Measurements from ENCODE around the gene GHRHR. TPM values are rescaled to one million over a fixed set of nuclear protein-coding genes. Genes with fewer than 3 reads are reported as not detected.

GHRHR gene
- total and polyA plus RNA-seq, 2 donors (not counting 1 experiment from before 2014, with no cell fraction given): not detected

- Histone ChIP-seq H3K4me2 (replicated peaks; ENCODE audit: low read depth, low read length, poor library complexity, severe bottlenecking) (no peak overlapping the region), H4K20me1 (ENCODE audit: control insufficient read depth, insufficient read depth, low read length, poor library complexity, severe bottlenecking) (no peaks in the 10 kb centered on the region), H3K27me3 (replicated peaks in 1 of 4; ENCODE audit: control extremely low read depth in 1 of 4, control insufficient read depth in 3 of 4, insufficient read depth in 4 of 4, low read length in 3 of 4) (peaks cover 0 to 8% (median 2%) of the 10 kb centered on the region in 4 experiments), H3K4me3 (ENCODE audit: control extremely low read depth in 1 of 5, extremely low read depth in 1 of 5, insufficient read depth in 1 of 5, low read depth in 2 of 5, low read length in 4 of 5) (no peak overlapping the region), H3K79me2 (ENCODE audit: control insufficient read depth, insufficient read depth, low read length) (no peaks in the 10 kb centered on the region), H3K9ac (ENCODE audit: low read length) (no peak overlapping the region), H3K9me3 (ENCODE audit: control extremely low read depth in 1 of 3, control insufficient read depth in 2 of 3, insufficient read depth in 1 of 3, low read length in 2 of 3) (no peaks in the 10 kb centered on the region), H3K36me3 (replicated peaks in 1 of 2; ENCODE audit: control extremely low read depth in 1 of 2, control insufficient read depth in 1 of 2, extremely low read depth in 1 of 2, insufficient read depth in 2 of 2, low read length in 1 of 2) (no peaks in the 10 kb centered on the region), H2AFZ (ENCODE audit: insufficient read depth, low read depth, low read length, poor library complexity, severe bottlenecking) (no peak overlapping the region), H3K4me1 (ENCODE audit: control insufficient read depth in 2 of 2, insufficient read depth in 2 of 2, low read length in 2 of 2) (no peaks in the 10 kb centered on the region), H3K27ac (ENCODE audit: low read length in 2 of 2) (no peak overlapping the region)
- TF ChIP-seq CTCF (IDR thresholded peaks at IDR 0.05): no peak
- TF ChIP-seq EZH2 (IDR thresholded peaks at IDR 0.05; ENCODE audit: borderline replicate concordance, insufficient read depth, low read depth, low read length, poor library complexity, severe bottlenecking): no peak
- H3K27me3 Mint-ChIP-seq: peaks cover 34% of the 10 kb centered on the region
- H3K4me1 Mint-ChIP-seq: peaks cover 3% of the 10 kb centered on the region
- 76% methylated on average over 17 of the region's 19 CpGs for WGBS (ENCODE audit: insufficient coverage)
- no peaks in the 10 kb centered on the region for H3K9me3 Mint-ChIP-seq (ENCODE audit: insufficient read depth)
- DNase-seq: no peak
- intact Hi-C loops (cut with micrococcal nuclease): loop anchor here (10.0 kb wide), 1 partner anchor 746 kb away; no protein-coding TSS in a partner anchor
- no peak overlapping the region for H3K27ac Mint-ChIP-seq
- ChIA-PET POLR2A (no interaction called here), CTCF (no interaction called here)
- ATAC-seq (ENCODE audit: low read depth): no peak
- H3K4me3 Mint-ChIP-seq: no peak overlapping the region
Measured at GRCh38 chr7:30988351-30989005, 24.7 kb downstream of the GHRHR start.

GRCh38 chr7:30989008-30989823, 25.5 kb downstream of the GHRHR start:
- ATAC-seq (ENCODE audit: low read depth): no peak
- no peaks in the 10 kb centered on the region for H4K20me1 ChIP-seq (ENCODE audit: control insufficient read depth, insufficient read depth, low read length, poor library complexity, severe bottlenecking)

More at GRCh38 chr7:30989008-30989823, 25.5 kb downstream of the GHRHR start:
- Histone ChIP-seq H3K27ac (ENCODE audit: low read length in 2 of 2) (no peak overlapping the region), H3K27me3 (replicated peaks in 1 of 4; ENCODE audit: control extremely low read depth in 1 of 4, control insufficient read depth in 3 of 4, insufficient read depth in 4 of 4, low read length in 3 of 4) (peaks cover 0 to 4% (median 2%) of the 10 kb centered on the region in 4 experiments), H3K79me2 (ENCODE audit: control insufficient read depth, insufficient read depth, low read length) (no peaks in the 10 kb centered on the region), H3K4me1 (ENCODE audit: control insufficient read depth in 2 of 2, insufficient read depth in 2 of 2, low read length in 2 of 2) (no peaks in the 10 kb centered on the region), H2AFZ (ENCODE audit: insufficient read depth, low read depth, low read length, poor library complexity, severe bottlenecking) (no peak overlapping the region), H3K4me2 (replicated peaks; ENCODE audit: low read depth, low read length, poor library complexity, severe bottlenecking) (no peak overlapping the region), H3K9me3 (ENCODE audit: control extremely low read depth in 1 of 3, control insufficient read depth in 2 of 3, insufficient read depth in 1 of 3, low read length in 2 of 3) (peaks cover 0 to 3% (median 0%) of the 10 kb centered on the region in 3 donors), H3K4me3 (ENCODE audit: control extremely low read depth in 1 of 5, extremely low read depth in 1 of 5, insufficient read depth in 1 of 5, low read depth in 2 of 5, low read length in 4 of 5) (no peak overlapping the region), H3K36me3 (replicated peaks in 1 of 2; ENCODE audit: control extremely low read depth in 1 of 2, control insufficient read depth in 1 of 2, extremely low read depth in 1 of 2, insufficient read depth in 2 of 2, low read length in 1 of 2) (no peaks in the 10 kb centered on the region), H3K9ac (ENCODE audit: low read length) (no peak overlapping the region)
- Mint-ChIP-seq H3K27ac (no peak overlapping the region), H3K27me3 (peaks cover 31% of the 10 kb centered on the region), H3K9me3 (ENCODE audit: insufficient read depth) (no peaks in the 10 kb centered on the region), H3K4me1 (no peaks in the 10 kb centered on the region), H3K4me3 (no peak overlapping the region)
- no peak for DNase-seq
- WGBS (ENCODE audit: insufficient coverage): 85% methylated on average over 14 of the region's 16 CpGs
- ChIA-PET CTCF (interaction anchor here (1.6 kb wide), 1 partner anchor 7 kb away, joined by 4 read pairs; no protein-coding TSS in a partner anchor), POLR2A (no interaction called here)
- intact Hi-C loops (cut with micrococcal nuclease): loop anchor here (10.0 kb wide), 1 partner anchor 746 kb away; no protein-coding TSS in a partner anchor
- no peak for TF ChIP-seq EZH2 (IDR thresholded peaks at IDR 0.05; ENCODE audit: borderline replicate concordance, insufficient read depth, low read depth, low read length, poor library complexity, severe bottlenecking)
- no peak for TF ChIP-seq CTCF (IDR thresholded peaks at IDR 0.05)

Measured in B cell (primary cell).